GM19193 (cell line): ENCODE data around the gene CYP3A5.

Source experiments
- POLR2A ChIP-seq: IDR thresholded peaks from 4 replicates; pipeline ENCODE4 v1.6.1; 2011; ENCODE audit not compliant: insufficient read depth, insufficient read length; ENCODE audit errors: extremely low read depth

The CYP3A5 gene

GRCh38 chr7:99645590-99645989, 34.2 kb downstream of the CYP3A5 start:
- no peak for TF ChIP-seq POLR2A

- no peak for TF ChIP-seq POLR2A
Observed at GRCh38 chr7:99644431-99644830, 35.4 kb downstream of the CYP3A5 start.

- TF ChIP-seq POLR2A = no peak
Observed at GRCh38 chr7:99643464-99643863, 36.3 kb downstream of the CYP3A5 start.

- no peak for TF ChIP-seq POLR2A
Observed at GRCh38 chr7:99642027-99642426, 37.8 kb downstream of the CYP3A5 start.

- no peak for TF ChIP-seq POLR2A
Observed at GRCh38 chr7:99639267-99639666, 40.5 kb downstream of the CYP3A5 start.

GRCh38 chr7:99638731-99639130, 41.1 kb downstream of the CYP3A5 start:
- no peak for TF ChIP-seq POLR2A

- TF ChIP-seq POLR2A = no peak
Observed at GRCh38 chr7:99631295-99632109, 48.3 kb downstream of the CYP3A5 start.

- no peak for TF ChIP-seq POLR2A
Observed at GRCh38 chr7:99629643-99630042, 50.2 kb downstream of the CYP3A5 start.

- no peak for TF ChIP-seq POLR2A
Observed at GRCh38 chr7:99628471-99629465, 51.0 kb downstream of the CYP3A5 start.

- no peak for TF ChIP-seq POLR2A
Observed at GRCh38 chr7:99627513-99627912, 52.3 kb downstream of the CYP3A5 start.

- TF ChIP-seq POLR2A = no peak
Observed at GRCh38 chr7:99626661-99627060, 53.1 kb downstream of the CYP3A5 start.

- no peak for TF ChIP-seq POLR2A
Observed at GRCh38 chr7:99625961-99626360, 53.8 kb downstream of the CYP3A5 start.

- TF ChIP-seq POLR2A = no peak
Observed at GRCh38 chr7:99625321-99625720, 54.5 kb downstream of the CYP3A5 start.

- no peak for TF ChIP-seq POLR2A
Observed at GRCh38 chr7:99624484-99624883, 55.3 kb downstream of the CYP3A5 start.

GRCh38 chr7:99623702-99624447, 55.9 kb downstream of the CYP3A5 start:
- TF ChIP-seq POLR2A = no peak
